GM19240 (cell line): ENCODE data around the gene RIMKLA.

ENCODE experiments used
- DNase-seq: peaks from one replicate; pipeline ENCODE4 v3.0.0; 2011; ENCODE audit warnings: low spot score; ENCODE audit not compliant: insufficient read length

Gene RIMKLA

GRCh38 chr1:42429603-42430002 is 49.0 kb downstream of the RIMKLA start:
- DNase-seq, result no peak

- DNase-seq, result no peak
Measured at GRCh38 chr1:42430286-42431135, 49.9 kb downstream of the RIMKLA start.

DNA sequence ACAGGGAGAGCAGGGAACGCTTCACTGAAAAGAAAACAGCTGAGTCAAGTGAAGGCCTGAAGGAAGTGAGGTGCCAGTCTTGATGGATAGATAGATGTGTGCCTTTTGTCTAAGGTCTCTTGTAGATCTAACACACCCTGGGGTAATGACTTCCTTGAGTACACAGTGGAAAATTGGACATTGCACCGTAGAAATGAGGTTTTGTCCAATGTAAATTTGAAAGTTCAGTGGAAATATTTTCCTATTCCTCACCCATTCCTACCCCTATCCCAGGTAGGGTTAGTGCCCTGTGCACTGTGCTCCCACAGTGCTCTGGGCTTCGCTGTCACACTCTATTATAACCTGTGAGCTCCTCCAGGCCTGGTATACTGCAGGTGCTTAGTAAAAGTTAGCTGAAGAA is 50.9 kb downstream of the RIMKLA start:
- no peak for DNase-seq

DNA sequence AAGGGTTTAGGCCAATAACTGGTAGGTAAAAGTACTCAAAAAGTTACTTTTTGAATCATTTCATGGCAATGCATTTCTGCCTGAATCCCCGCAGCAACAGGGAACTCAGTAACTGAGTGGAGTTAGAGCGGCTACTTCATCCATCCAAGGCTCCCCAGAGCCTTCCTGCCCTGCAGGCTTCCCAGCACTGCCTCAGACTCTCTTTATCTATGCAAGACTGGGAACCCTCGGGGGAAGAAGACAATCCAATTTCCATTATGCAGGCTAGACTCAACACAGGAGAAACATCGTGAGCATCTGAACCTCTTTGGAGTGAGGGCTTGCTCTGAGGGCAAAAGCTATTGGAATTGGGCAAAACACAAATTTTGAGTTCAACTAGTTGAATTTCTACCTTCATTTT is 52.1 kb downstream of the RIMKLA start:
- no peak for DNase-seq

DNA sequence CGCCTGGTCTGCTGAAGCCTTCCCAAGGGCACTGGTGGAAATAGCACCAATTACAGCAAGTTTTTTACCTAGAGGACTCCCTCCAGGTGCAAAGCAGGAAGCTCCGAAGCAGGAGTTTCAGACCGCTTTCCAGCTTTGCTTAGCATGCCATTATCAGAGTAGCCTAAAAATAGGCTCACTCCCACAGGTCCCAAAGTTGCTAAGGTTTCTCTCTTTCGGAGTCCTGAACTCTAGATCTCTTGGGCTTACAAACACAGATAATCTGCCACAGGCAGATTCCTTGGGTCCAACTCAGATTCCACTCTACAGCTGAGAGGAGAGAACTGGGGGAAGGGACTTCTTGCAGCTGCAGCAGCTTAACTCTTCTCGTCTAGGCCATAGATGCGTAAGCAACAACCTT is 52.8 kb downstream of the RIMKLA start:
- DNase-seq, result no peak

GRCh38 chr1:42434340-42434739 is 53.7 kb downstream of the RIMKLA start:
- DNase-seq, result no peak

DNA sequence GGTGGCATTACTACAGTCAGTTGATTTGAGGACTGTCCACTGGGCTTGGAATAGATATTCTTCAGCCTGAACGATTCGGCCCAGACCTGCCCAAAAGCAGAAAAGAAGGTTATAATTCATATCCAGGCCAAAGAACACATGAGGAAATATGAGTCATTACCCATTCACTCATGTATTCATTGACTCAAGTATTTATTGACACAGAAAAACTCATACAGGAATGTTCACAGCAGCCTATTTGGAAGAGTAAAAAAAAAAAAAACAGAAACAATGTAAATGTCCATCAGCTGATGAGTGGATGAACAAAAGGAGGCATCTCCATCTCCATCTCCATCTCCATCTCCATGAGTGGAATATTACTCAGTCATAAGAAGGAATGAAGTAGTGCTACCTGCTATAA is 59.3 kb downstream of the RIMKLA start:
- DNase-seq, result no peak

- DNase-seq, result no peak
Measured at GRCh38 chr1:42442662-42443061, 62.1 kb downstream of the RIMKLA start.

DNA sequence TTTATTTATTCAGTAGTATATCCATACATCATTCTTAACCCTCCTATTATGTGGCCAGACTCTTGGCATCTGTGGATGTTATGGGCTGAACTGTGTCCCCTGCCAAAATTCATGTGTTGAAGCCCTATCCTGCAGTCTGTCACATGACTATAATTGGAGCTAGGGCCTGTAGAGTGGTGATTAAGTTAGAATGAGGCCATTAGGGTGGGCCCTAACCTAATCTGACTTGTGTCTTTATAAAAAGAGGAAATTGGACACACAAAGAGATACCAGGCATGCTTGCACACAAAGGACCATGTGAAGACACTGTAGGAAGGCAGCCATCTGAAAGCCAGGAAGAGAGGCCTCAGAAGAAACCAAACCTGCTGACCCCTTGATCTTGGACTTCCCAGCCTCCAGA is 68.7 kb downstream of the RIMKLA start:
- no peak for DNase-seq

DNA sequence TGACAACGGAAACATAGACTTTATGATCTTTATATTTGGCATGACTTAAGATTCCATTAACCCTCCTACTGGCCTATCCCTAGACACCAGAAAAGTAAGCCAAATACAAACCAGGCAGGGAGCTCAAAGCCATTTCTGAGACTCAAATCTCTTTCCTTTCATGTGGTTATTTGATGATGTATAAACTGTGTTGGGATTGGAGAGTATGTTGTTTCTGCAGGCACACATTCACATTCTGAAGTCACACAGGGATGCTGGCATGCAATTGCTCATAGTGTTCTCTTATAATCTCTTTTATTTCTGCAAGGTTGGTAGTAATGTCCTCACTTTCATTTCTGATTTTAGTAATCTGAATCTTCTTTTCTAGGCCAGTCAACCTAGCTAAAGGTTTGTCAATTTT is 69.5 kb downstream of the RIMKLA start:
- no peak for DNase-seq

DNA sequence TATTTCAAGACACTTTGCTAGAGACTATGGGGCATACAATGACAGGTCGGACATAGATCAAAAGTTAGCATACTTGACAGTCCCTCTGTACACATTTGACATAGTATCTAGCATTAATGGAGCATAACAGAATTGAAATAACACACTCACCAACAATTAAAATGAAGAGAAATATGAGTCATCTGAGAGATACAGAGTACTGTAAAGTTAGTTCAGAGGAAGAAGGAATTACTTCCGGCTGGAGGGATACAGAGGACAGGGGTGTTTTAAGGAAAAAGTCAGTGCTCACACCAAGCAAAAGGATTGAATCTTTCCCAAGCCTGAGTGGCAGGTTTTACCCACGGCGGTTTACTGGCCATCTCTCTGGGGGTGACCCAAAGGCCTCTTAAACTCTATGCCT is 72.8 kb downstream of the RIMKLA start:
- DNase-seq, result no peak

DNA sequence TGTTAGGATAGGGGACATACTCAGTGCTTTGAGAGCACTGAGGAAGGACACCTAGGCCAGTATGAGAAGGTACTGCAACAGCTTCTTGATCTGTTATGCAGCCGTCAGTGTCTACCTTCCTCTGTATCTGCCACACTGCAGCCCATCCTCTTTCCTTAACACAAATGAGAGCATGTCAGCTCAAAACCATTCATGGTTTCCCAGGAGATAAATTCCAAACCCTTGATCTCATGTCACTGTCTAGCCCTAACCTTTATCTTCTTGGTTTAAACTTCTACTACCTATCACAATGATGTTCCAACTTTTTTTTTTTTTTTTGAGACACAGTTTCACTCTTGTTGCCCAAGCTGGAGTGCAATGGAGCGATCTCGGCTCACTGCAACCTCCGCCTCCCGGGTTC is 73.8 kb downstream of the RIMKLA start:
- no peak for DNase-seq

DNA sequence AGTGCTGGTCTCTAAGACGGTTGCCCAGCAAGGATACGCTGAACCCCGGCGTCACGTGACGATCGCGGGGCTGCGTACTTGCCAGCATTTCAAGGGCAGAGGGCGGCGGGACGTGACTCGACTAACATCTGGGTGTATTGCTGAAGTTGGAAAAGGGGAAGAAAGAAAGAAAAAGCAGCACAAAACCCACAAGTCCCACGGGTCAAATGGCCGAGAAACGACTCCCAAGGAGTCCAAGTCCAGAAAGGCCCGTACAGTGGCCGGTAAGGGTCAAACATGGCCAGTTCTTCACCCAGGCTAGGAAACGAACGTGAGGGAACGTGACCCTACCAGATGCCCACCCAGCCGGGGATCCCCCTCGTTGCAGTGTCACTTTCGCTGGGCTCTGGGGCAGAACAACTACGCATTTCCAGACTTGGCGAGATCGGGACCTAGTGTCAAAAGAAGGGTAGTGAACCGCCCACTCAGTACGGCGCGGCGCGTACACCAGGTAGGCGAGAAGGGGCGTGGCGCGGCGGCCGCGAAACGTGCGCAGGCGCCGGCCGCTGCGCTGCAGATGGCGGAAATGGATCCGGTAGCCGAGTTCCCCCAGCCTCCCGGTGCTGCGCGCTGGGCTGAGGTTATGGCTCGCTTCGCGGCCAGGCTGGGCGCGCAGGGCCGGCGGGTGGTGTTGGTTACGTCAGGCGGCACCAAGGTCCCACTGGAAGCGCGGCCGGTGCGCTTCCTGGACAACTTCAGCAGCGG is 75.6 kb downstream of the RIMKLA start, which contains the start of the genes PPCS and ZMYND12:
Gene PPCS, plus strand, starts transcription at position 534 of the 744 bp plus-strand sequence. Its CDS starts 23 bp downstream, at position 557.
Gene ZMYND12, minus strand, starts transcription at position 13 of the 744 bp plus-strand sequence. CDS start 25 bp downstream, outside the sequence.
- DNase-seq, result peak; percentile 59

DNA sequence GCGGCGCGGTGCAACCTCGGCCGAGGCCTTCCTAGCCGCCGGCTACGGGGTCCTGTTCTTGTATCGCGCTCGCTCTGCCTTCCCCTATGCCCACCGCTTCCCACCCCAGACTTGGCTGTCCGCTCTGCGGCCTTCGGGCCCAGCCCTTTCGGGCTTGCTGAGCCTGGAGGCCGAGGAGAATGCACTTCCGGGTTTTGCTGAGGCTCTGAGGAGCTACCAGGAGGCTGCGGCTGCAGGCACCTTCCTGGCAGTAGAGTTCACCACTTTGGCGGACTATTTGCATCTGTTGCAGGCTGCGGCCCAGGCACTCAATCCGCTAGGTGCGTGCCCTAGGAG is 76.1 kb downstream of the RIMKLA start:
- peak; percentile 41 for DNase-seq

DNA sequence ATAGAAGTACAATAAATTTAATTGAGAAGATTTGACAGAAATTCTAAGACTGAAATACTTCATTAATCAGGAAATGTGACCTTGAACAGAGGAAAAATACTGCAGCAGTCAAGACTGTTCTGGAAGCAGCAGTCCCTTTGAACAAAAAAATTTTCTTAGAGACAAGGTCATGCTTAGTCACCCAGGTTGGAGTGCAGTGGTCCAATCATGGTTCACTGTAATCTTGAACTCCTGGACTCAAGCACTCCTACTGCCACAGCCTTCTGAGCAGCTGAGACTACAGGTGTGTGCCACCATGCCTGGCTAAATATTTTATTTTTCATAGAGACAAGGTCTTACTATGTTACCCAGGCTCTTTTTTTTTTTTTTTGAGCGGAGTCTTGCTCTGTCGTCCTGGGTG is 80.6 kb downstream of the RIMKLA start:
- DNase-seq, result no peak

DNA sequence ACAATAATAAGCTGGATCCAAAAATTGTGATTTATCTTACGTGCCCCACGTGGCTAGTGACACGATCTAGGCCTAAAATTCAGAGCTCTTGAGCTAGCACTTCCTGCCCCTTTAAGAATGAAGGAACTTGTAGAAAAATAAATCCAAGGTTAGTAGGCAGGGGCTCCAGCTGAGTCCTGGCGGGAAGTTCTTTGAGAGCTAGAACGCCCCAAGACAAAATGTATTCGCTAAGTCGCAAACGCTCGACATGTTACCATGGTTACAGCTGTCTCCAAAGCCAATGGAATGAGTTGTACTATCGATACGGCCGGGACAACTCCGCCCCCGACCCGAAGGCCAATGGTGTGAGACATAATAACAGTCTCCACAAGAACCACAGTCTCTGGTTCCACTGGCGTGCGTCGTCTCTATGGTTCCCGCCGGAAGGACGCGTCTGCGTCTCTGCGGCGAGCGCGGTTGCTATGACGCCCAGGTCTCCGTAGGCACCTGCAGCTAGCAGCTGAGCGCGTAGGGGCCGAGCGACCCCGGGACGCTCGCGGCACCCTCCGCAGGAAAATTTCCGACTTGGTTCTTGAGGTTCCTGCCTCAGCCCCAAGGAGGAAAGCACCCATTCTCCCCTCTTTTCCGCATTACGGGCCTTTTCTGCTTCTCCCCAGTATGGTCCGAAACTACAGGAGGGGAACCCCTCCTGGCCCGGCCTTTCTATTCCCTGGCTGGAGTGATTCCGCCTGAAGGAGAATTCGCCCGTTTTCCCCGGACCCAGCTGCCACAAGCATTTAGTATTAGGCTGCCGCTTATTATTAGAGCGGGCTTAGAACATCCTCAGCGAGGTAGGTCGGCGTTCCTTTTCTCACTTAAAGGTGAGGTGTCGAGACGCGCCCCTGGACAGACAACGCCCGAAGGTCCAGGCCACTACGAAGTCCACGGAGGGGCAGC is 82.5 kb downstream of the RIMKLA start, which contains the start of gene CCDC30:
Gene CCDC30, plus strand, starts transcription at position 459 of the 936 bp plus-strand sequence. CDS start 17,266 bp downstream, outside the sequence.
- DNase-seq, result peak; percentile 70

GRCh38 chr1:42463921-42464320 is 83.3 kb downstream of the RIMKLA start:
- DNase-seq, result no peak

DNA sequence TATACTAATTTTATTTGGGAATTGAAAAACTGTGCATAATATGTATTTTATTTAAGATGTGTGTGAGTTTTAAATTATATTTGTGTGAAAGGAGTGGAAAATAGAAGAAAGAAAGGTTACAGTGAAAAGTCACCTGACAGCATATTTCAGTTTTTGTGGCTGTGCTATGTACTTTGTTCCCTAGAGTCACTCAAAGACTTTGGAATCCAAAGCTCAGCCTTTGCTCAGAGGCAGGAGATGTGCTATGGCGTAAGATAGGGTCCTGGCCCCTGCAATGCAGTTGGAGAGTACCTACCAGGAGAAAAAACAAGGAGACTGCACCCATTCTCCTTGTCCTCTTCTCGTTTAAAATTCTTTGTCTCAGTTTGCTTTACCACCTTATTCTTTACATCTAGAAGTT is 85.4 kb downstream of the RIMKLA start:
- no peak for DNase-seq

- peak; percentile 12 for DNase-seq
Measured at GRCh38 chr1:42469727-42470126, 89.1 kb downstream of the RIMKLA start.
